DND-41 (cell line): ENCODE data around the gene TNNC1.

ENCODE experiments used
- ATAC-seq: fragments of 200-7000 bp; cut with Tn5 transposase; 3 replicates; pipeline ENCODE4 v1.9.1; 2021; ENCODE audit warnings: low read depth; ENCODE audit not compliant: insufficient read depth
- DNase-seq: peaks from one replicate; pipeline ENCODE4 v3.0.0-alpha.2; 2020
- H2AFZ ChIP-seq: 2 replicates; pipeline ENCODE4 v1.6.0; 2012; ENCODE audit warnings: low read depth, low read length
- H3K27ac ChIP-seq: 2 replicates; pipeline ENCODE4 v1.5.1; 2012; ENCODE audit warnings: low read length, inconsistent platforms
- H3K27me3 ChIP-seq: fragments of 200-600 bp; sonication (generic); 2 replicates; pipeline ENCODE4 v1.6.0; 2012; ENCODE audit warnings: low read length, mild to moderate bottlenecking, inconsistent platforms; ENCODE audit not compliant: insufficient read depth, poor library complexity
- H3K36me3 ChIP-seq: 2 replicates; pipeline ENCODE4 v1.5.1; 2012; ENCODE audit warnings: low read length, inconsistent platforms; ENCODE audit not compliant: insufficient read depth
- H3K4me1 ChIP-seq: 2 replicates; pipeline ENCODE4 v1.5.1; 2012; ENCODE audit warnings: mild to moderate bottlenecking, low read length; ENCODE audit not compliant: insufficient read depth
- H3K4me2 ChIP-seq: 2 replicates; pipeline ENCODE4 v1.6.0; 2012; ENCODE audit warnings: mild to moderate bottlenecking, moderate library complexity, low read length, inconsistent platforms; ENCODE audit not compliant: insufficient read depth
- H3K4me3 ChIP-seq, 2 experiments: fragments of 200-600 bp in 1 of 2; shearing (Covaris generic) in 1 of 2; 2 replicates each; pipeline ENCODE4 v1.5.1; 2012 to 2016; ENCODE audit warnings: inconsistent platforms in 2 of 2, low read length in 2 of 2, mild to moderate bottlenecking in 2 of 2, low read depth in 1 of 2, moderate library complexity in 1 of 2
- H3K79me2 ChIP-seq: 2 replicates; pipeline ENCODE4 v1.6.0; 2012; ENCODE audit warnings: low read length, inconsistent platforms; ENCODE audit not compliant: insufficient read depth
- H3K9ac ChIP-seq: 2 replicates; pipeline ENCODE4 v1.6.0; 2012; ENCODE audit warnings: low read depth, mild to moderate bottlenecking, inconsistent platforms, low read length, moderate library complexity
- H3K9me3 ChIP-seq: 2 replicates; pipeline ENCODE4 v1.5.1; 2012; ENCODE audit warnings: low read length, moderate library complexity, mild to moderate bottlenecking, inconsistent platforms; ENCODE audit not compliant: insufficient read depth, severe bottlenecking
- H4K20me1 ChIP-seq: 2 replicates; pipeline ENCODE4 v1.6.0; 2012; ENCODE audit warnings: low read length; ENCODE audit not compliant: insufficient read depth
- EZH2 ChIP-seq: IDR thresholded peaks from 3 replicates; pipeline ENCODE4 v1.6.1; 2012; ENCODE audit warnings: borderline replicate concordance, low read depth, mild to moderate bottlenecking, moderate library complexity, low read length, inconsistent platforms; ENCODE audit not compliant: severe bottlenecking
- TF ChIP-seq, protein P1 (sequence below): IDR thresholded peaks from 2 replicates; pipeline ENCODE4 v1.5.1; 2012; ENCODE audit warnings: borderline replicate concordance, low read length, moderate library complexity, mild to moderate bottlenecking; ENCODE audit not compliant: poor library complexity, severe bottlenecking; ENCODE audit errors: extremely low read depth

The TNNC1 gene

DNA sequence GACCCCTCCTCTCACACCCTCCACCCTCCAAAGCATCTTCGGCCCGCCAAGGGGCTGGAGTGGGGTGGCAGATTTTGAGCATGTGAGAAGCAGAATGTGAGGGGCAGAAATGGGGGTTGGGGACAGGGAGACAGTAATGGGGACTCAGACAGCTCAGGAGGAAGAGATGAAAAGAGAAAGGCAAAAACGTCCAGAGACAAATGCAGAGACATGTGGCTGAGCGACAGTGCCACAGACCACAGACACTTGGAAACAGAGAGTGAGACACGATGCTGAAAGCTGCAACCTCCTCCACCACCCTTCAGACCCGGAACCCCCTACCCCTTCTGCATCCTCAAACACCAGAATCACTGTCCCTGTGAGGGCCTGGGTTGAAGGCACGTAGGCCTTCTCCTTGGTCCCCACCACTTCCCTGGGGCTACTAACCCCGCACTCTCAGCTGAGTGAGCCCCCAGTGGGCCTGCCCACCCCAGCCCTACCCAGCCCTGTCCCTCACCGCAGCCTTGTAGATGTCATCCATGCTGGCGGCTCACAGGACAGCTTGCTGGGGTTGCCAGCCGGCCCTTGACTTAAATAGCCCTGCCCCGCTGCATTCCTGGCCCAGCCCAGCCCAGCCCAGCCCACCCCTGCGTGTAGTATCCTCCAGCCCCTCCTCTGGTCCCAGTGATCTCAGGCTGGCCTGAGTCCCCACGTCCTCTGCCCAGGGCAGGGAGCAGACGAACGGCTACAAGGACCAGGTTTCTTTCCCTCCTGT, at the start of gene TNNC1:
Gene TNNC1, minus strand, starts transcription at position 546 of the 754 bp plus-strand sequence. Its CDS starts 26 bp downstream, at position 520.
- H2AFZ ChIP-seq = peak within 1 kb of the TSS; percentile 99
- peaks cover 33% of the 10 kb centered on the region for H3K79me2 ChIP-seq
- peak within 1 kb of the TSS; percentile 97 for H3K9ac ChIP-seq
- peaks cover 16% of the 10 kb centered on the region for H3K36me3 ChIP-seq
- peak within 1 kb of the TSS; percentile 85 for H3K4me2 ChIP-seq
- H3K9me3 ChIP-seq = no peaks in the 10 kb centered on the region
- no peak for DNase-seq
- H3K4me1 ChIP-seq = peaks cover 26% of the 10 kb centered on the region
- TF ChIP-seq, protein P1, sequence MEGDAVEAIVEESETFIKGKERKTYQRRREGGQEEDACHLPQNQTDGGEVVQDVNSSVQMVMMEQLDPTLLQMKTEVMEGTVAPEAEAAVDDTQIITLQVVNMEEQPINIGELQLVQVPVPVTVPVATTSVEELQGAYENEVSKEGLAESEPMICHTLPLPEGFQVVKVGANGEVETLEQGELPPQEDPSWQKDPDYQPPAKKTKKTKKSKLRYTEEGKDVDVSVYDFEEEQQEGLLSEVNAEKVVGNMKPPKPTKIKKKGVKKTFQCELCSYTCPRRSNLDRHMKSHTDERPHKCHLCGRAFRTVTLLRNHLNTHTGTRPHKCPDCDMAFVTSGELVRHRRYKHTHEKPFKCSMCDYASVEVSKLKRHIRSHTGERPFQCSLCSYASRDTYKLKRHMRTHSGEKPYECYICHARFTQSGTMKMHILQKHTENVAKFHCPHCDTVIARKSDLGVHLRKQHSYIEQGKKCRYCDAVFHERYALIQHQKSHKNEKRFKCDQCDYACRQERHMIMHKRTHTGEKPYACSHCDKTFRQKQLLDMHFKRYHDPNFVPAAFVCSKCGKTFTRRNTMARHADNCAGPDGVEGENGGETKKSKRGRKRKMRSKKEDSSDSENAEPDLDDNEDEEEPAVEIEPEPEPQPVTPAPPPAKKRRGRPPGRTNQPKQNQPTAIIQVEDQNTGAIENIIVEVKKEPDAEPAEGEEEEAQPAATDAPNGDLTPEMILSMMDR = no peak
- TF ChIP-seq EZH2 = no peak
- no peaks in the 10 kb centered on the region for H3K27me3 ChIP-seq
- H4K20me1 ChIP-seq = 0 out of 2 replicates have a peak, but pooled peaks cover 7% of the 10 kb centered on the region
- H3K4me3 ChIP-seq = peak within 1 kb of the TSS in 1 of 2 experiments; percentile 94; a peak in 2 of 4 replicates
- H3K27ac ChIP-seq = peak within 1 kb of the TSS; percentile 96
- ATAC-seq = no peak

DNA sequence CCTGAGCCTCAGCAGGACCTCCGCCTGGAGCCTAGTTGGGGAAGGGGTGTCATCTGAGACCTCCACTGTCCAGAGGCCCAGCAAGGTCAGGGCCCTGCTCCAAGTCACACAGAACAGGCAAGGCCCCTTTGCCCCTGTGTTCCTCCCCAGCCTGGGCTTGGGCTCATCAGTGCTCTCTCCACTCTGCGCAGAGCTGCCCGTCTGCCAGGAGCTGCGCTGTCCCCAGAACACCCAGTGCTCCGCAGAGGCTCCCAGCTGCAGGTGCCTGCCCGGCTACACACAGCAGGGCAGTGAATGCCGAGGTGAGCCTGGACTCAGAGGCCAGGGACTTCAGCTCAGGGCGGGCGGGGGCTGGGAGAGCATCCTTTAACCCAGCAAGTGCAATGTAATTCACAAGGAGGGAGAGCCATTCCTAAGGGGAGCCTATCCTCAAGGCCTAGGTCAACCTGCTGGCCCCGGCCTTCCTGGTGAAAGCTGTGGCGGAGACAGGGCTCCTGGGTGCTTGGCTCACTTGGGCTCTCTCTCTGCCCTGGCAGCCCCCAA, 49.0 kb upstream of the TNNC1 start:
- Histone ChIP-seq H3K36me3 (no peaks in the 10 kb centered on the region), H3K27ac (no peak overlapping the region), H3K4me2 (no peak overlapping the region), H3K27me3 (no peaks in the 10 kb centered on the region), H3K9me3 (no peaks in the 10 kb centered on the region), H3K9ac (no peak overlapping the region), H3K4me3 (no peak overlapping the region), H3K79me2 (no peaks in the 10 kb centered on the region), H4K20me1 (no peaks in the 10 kb centered on the region), H3K4me1 (no peaks in the 10 kb centered on the region), H2AFZ (no peak overlapping the region)
- DNase-seq = no peak
- no peak for TF ChIP-seq EZH2
- TF ChIP-seq, protein P1 = no peak
- ATAC-seq = no peak; the same call in 2 of the 3 replicates

DNA sequence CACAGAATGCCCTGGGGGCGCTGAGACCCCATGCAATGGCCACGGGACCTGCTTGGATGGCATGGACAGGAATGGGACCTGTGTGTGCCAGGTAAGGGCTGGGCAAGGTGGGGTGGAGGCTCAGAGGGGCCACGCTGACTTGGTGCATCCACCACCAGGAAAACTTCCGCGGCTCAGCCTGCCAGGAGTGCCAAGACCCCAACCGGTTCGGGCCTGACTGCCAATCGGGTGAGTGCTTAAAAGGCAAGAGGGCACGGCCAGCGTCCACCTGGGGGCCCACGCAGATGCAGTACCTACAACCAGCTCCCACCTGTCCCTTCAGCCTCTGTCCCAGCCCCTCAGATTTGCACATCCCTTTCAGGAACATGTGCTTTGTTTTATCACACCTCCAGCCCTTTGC, 48.2 kb upstream of the TNNC1 start:
- Histone ChIP-seq H4K20me1 (no peaks in the 10 kb centered on the region), H3K27ac (no peak overlapping the region), H3K79me2 (no peaks in the 10 kb centered on the region), H2AFZ (no peak overlapping the region), H3K4me3 (no peak overlapping the region), H3K4me2 (no peak overlapping the region), H3K27me3 (no peaks in the 10 kb centered on the region), H3K9me3 (no peaks in the 10 kb centered on the region), H3K9ac (no peak overlapping the region), H3K36me3 (no peaks in the 10 kb centered on the region), H3K4me1 (no peaks in the 10 kb centered on the region)
- DNase-seq = no peak
- ATAC-seq = no peak
- TF ChIP-seq EZH2 = no peak
- TF ChIP-seq, protein P1 = no peak
